GM23338 (cell line): ENCODE measurements around the gene MRTFA. TPM values are rescaled to one million over a fixed set of nuclear protein-coding genes. Genes with fewer than 3 reads are reported as not detected.

Source experiments
- ATAC-seq: fragments of 200-7000 bp; cut with Tn5 transposase; 3 replicates; pipeline ENCODE4 v1.9.1; 2020
- DNase-seq: peaks from one replicate; pipeline ENCODE4 v3.0.0-alpha.2; 2015; ENCODE audit warnings: low spot score
- H2AFZ ChIP-seq: fragments of 200-600 bp; sonication (generic); 2 replicates; pipeline ENCODE4 v1.8.0; 2016; ENCODE audit warnings: antibody characterized with exemption, mild to moderate bottlenecking, moderate library complexity
- H3F3A ChIP-seq: fragments of 200-600 bp; sonication (generic); replicated peaks from 2 replicates; pipeline ENCODE4 v1.8.0; 2017; ENCODE audit warnings: antibody characterized with exemption, mixed run types, low read depth
- H3K27ac ChIP-seq: fragments of 200-600 bp; sonication (generic); 2 replicates; pipeline ENCODE4 v1.6.1; 2016; ENCODE audit warnings: low read depth
- H3K27me3 ChIP-seq: fragments of 200-600 bp; sonication (generic); 2 replicates; pipeline ENCODE4 v1.8.0; 2016; ENCODE audit warnings: mild to moderate bottlenecking, mixed run types, moderate library complexity; ENCODE audit not compliant: insufficient read depth
- H3K36me3 ChIP-seq: fragments of 200-600 bp; sonication (generic); 2 replicates; pipeline ENCODE4 v1.8.0; 2016; ENCODE audit warnings: mild to moderate bottlenecking; ENCODE audit not compliant: insufficient read depth
- H3K4me1 ChIP-seq: fragments of 200-600 bp; sonication (generic); 2 replicates; pipeline ENCODE4 v1.8.0; 2016; ENCODE audit warnings: mild to moderate bottlenecking, moderate library complexity; ENCODE audit not compliant: insufficient read depth
- H3K4me2 ChIP-seq: fragments of 200-600 bp; sonication (generic); 2 replicates; pipeline ENCODE4 v1.7.1; 2017; ENCODE audit warnings: mixed run types
- H3K4me3 ChIP-seq: fragments of 200-600 bp; sonication (generic); 2 replicates; pipeline ENCODE4 v1.6.1; 2016; ENCODE audit warnings: mixed run types
- H3K79me2 ChIP-seq: fragments of 200-600 bp; sonication (generic); replicated peaks from 2 replicates; pipeline ENCODE4 v1.8.0; 2017; ENCODE audit warnings: mild to moderate bottlenecking; ENCODE audit not compliant: insufficient read depth
- H3K9me2 ChIP-seq: fragments of 200-600 bp; sonication (generic); 2 replicates; pipeline ENCODE4 v1.8.0; 2017; ENCODE audit not compliant: insufficient read depth
- H4K20me1 ChIP-seq: fragments of 200-600 bp; sonication (generic); replicated peaks from 2 replicates; pipeline ENCODE4 v1.8.0; 2017; ENCODE audit warnings: mild to moderate bottlenecking; ENCODE audit not compliant: insufficient read depth
- H3K27ac Mint-ChIP-seq: 2 replicates; pipeline ENCODE4 v1.8.0; 2020; ENCODE audit warnings: inconsistent platforms, mild to moderate bottlenecking, moderate library complexity, mixed read lengths
- H3K27me3 Mint-ChIP-seq: 3 replicates; pipeline ENCODE4 v1.8.0; 2022; ENCODE audit warnings: low read depth, mild to moderate bottlenecking, moderate library complexity, mixed read lengths, inconsistent platforms; ENCODE audit not compliant: insufficient read depth, poor library complexity
- H3K36me3 Mint-ChIP-seq: 3 replicates; pipeline ENCODE4 v1.8.0; 2021; ENCODE audit warnings: low read depth, mild to moderate bottlenecking, inconsistent platforms, moderate library complexity, mixed read lengths
- H3K4me1 Mint-ChIP-seq: 3 replicates; pipeline ENCODE4 v1.8.0; 2020; ENCODE audit warnings: mild to moderate bottlenecking, inconsistent platforms, mixed read lengths
- H3K4me3 Mint-ChIP-seq: 3 replicates; pipeline ENCODE4 v1.8.0; 2021; ENCODE audit warnings: moderate library complexity, mild to moderate bottlenecking, inconsistent platforms, mixed read lengths
- H3K9me3 Mint-ChIP-seq: 3 replicates; pipeline ENCODE4 v1.8.0; 2020; ENCODE audit warnings: moderate library complexity, mild to moderate bottlenecking, inconsistent platforms, mixed read lengths
- CREB1 ChIP-seq: fragments of 250-450 bp; sonication (Bioruptor Pico); IDR thresholded peaks from 2 replicates; pipeline ENCODE4 v1.5.0; 2020; ENCODE audit warnings: low read depth, mild to moderate bottlenecking, moderate library complexity
- EZH2phosphoT487 ChIP-seq: fragments of 200-600 bp; sonication (generic); IDR thresholded peaks from one replicate; pipeline ENCODE4 v1.8.1; 2018; ENCODE audit warnings: antibody characterized with exemption; ENCODE audit not compliant: unreplicated experiment
- JUNB ChIP-seq: IDR thresholded peaks from one replicate; pipeline ENCODE4 v1.6.1; 2016; ENCODE audit warnings: antibody characterized with exemption; ENCODE audit not compliant: unreplicated experiment
- NANOG ChIP-seq: IDR thresholded peaks from 2 replicates; pipeline ENCODE4 v1.6.1; 2016; ENCODE audit warnings: antibody characterized with exemption, borderline replicate concordance
- POLR2AphosphoS5 ChIP-seq: IDR thresholded peaks from 2 replicates; pipeline ENCODE4 v1.6.1; 2016; ENCODE audit warnings: antibody characterized with exemption, low read depth
- STAT1 ChIP-seq: IDR thresholded peaks from one replicate; pipeline ENCODE4 v1.6.1; 2016; ENCODE audit warnings: antibody characterized with exemption; ENCODE audit not compliant: unreplicated experiment
- ZNF114 ChIP-seq: fragments of 250-450 bp; sonication (Bioruptor Pico); IDR thresholded peaks from 2 replicates; pipeline ENCODE4 v1.5.0; 2020; ENCODE audit warnings: mild to moderate bottlenecking, moderate library complexity
- ZNF331 ChIP-seq: fragments of 250-450 bp; sonication (Bioruptor Pico); IDR thresholded peaks from 2 replicates; pipeline ENCODE4 v1.5.0; 2020; ENCODE audit warnings: low read depth, mild to moderate bottlenecking, moderate library complexity
- polyA plus RNA-seq: library from polyadenylated mRNA; unstranded; fragments of >200 nt; fragmentation: Nextera tagmentation; extraction: Ambion mirVana; gene quantifications from 2 replicates; pipeline ENCODE4 v1.2.1, GENCODE V29; 2016
- total RNA-seq: library from RNA; depleted of rRNA; stranded (reverse); fragments of >200 nt; shearing (Covaris generic); gene quantifications from 2 replicates; pipeline ENCODE4 v1.2.3, GENCODE V29; 2014
- TF ChIP-seq, protein P1 (sequence below): IDR thresholded peaks from 2 replicates; pipeline ENCODE4 v1.6.1; 2016; ENCODE audit warnings: antibody characterized with exemption
- TF ChIP-seq, protein P2 (sequence below): IDR thresholded peaks from one replicate; pipeline ENCODE4 v1.6.1; 2018; ENCODE audit warnings: antibody characterized with exemption; ENCODE audit not compliant: unreplicated experiment
- TF ChIP-seq, protein P3 (sequence below), 2 experiments: fragments of 200-600 bp in 1 of 2; sonication (generic) in 1 of 2; conservative IDR thresholded peaks; 2 replicates each; pipeline versions ENCODE4 v1.5.1 to v1.6.1; 2016 to 2017; ENCODE audit warnings: antibody characterized with exemption in 2 of 2, low read depth in 2 of 2, mild to moderate bottlenecking in 2 of 2, moderate library complexity in 1 of 2

MRTFA gene
- total and polyA plus RNA-seq, 2 experiments from 2014 or later, result 18.1 to 92.4 TPM

DNA sequence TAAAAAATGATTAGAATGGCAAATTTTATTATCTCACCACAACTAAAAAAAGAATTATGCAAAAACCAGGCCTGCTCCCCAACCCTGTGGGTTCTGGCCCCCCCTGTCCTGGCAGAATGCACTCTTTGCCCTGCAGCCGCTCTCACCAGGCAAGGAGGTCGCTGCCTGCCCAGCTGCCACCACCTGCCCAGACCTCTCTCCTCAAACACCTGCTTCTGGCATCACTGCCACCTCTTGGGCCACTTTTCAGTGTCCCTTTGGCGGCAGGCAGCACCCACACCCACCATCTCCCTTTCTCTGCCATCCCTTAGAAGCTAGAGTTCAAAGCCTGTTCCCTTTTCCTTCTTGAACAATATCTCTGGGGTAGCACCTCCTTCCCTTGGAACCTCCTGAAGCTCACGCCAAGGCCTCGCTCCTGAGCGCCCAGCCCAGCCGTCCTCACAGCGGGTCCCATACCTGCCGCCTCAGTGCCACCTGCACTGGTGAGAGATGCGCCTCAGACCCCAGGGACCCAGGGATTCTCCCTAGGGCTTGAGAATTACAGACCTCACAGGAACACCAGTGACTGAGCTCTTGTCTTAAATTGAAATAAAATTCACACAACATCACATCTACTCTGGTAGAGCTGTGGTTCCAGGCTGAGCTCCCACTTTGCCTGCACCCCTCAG, 221.5 kb downstream of the MRTFA start:
- H3K27ac ChIP-seq, result no peak overlapping the region
- 0 out of 2 replicates have a peak, but pooled peaks cover 4% of the 10 kb centered on the region for H4K20me1 ChIP-seq
- no peaks in the 10 kb centered on the region for H3K4me1 ChIP-seq
- no peak overlapping the region for H3K4me3 ChIP-seq
- DNase-seq, result no peak
- H3K36me3 ChIP-seq, result peaks cover 7% of the 10 kb centered on the region; the same call in 1 of the 2 replicates
- Mint-ChIP-seq H3K9me3 (peaks cover 2% of the 10 kb centered on the region; the same call in 2 of the 3 replicates), H3K4me3 (no peak overlapping the region), H3K36me3 (peaks cover 17% of the 10 kb centered on the region), H3K27me3 (peaks cover 6% of the 10 kb centered on the region), H3K27ac (no peak overlapping the region; the same call in 1 of the 2 replicates), H3K4me1 (no peaks in the 10 kb centered on the region)
- no peaks in the 10 kb centered on the region for H3K9me2 ChIP-seq
- no peak for TF ChIP-seq CREB1 (CRISPR knock-in tag)
- no peak for TF ChIP-seq ZNF331 (CRISPR knock-in tag)
- TF ChIP-seq, protein P1, sequence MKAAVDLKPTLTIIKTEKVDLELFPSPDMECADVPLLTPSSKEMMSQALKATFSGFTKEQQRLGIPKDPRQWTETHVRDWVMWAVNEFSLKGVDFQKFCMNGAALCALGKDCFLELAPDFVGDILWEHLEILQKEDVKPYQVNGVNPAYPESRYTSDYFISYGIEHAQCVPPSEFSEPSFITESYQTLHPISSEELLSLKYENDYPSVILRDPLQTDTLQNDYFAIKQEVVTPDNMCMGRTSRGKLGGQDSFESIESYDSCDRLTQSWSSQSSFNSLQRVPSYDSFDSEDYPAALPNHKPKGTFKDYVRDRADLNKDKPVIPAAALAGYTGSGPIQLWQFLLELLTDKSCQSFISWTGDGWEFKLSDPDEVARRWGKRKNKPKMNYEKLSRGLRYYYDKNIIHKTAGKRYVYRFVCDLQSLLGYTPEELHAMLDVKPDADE, result no peak
- TF ChIP-seq, protein P2, sequence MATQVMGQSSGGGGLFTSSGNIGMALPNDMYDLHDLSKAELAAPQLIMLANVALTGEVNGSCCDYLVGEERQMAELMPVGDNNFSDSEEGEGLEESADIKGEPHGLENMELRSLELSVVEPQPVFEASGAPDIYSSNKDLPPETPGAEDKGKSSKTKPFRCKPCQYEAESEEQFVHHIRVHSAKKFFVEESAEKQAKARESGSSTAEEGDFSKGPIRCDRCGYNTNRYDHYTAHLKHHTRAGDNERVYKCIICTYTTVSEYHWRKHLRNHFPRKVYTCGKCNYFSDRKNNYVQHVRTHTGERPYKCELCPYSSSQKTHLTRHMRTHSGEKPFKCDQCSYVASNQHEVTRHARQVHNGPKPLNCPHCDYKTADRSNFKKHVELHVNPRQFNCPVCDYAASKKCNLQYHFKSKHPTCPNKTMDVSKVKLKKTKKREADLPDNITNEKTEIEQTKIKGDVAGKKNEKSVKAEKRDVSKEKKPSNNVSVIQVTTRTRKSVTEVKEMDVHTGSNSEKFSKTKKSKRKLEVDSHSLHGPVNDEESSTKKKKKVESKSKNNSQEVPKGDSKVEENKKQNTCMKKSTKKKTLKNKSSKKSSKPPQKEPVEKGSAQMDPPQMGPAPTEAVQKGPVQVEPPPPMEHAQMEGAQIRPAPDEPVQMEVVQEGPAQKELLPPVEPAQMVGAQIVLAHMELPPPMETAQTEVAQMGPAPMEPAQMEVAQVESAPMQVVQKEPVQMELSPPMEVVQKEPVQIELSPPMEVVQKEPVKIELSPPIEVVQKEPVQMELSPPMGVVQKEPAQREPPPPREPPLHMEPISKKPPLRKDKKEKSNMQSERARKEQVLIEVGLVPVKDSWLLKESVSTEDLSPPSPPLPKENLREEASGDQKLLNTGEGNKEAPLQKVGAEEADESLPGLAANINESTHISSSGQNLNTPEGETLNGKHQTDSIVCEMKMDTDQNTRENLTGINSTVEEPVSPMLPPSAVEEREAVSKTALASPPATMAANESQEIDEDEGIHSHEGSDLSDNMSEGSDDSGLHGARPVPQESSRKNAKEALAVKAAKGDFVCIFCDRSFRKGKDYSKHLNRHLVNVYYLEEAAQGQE, result no peak
- TF ChIP-seq POLR2AphosphoS5, result no peak
- no peak for TF ChIP-seq STAT1
- TF ChIP-seq ZNF114 (CRISPR knock-in tag), result no peak
- no peak for TF ChIP-seq JUNB
- no peak for ATAC-seq
- H3K79me2 ChIP-seq, result no peaks in the 10 kb centered on the region
- H3F3A ChIP-seq, result no peaks in the 10 kb centered on the region
- H2AFZ ChIP-seq, result no peak overlapping the region
- no peak overlapping the region for H3K4me2 ChIP-seq
- no peaks in the 10 kb centered on the region for H3K27me3 ChIP-seq

DNA sequence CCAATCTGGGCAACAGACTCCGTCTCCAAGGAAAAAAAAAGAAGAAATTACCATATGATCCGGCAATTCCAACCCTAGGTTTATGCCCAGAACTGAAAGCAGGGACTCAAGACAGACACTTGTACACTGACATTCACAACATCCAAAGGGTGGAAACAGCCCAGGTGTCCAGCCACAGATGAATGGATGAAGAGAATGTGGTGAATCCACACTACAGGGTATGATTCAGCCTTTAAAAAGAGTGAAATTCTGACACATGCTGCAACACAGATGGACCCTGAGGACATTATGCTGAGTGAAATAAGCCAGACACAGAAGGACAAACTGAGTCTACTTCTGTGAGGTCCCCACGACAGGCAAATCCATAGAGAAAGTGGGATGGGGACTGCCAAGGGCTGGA, 222.2 kb downstream of the MRTFA start:
- H3K27ac Mint-ChIP-seq, result no peak overlapping the region; the same call in 1 of the 2 replicates
- no peak for ATAC-seq
- peaks cover 11% of the 10 kb centered on the region for H3K36me3 Mint-ChIP-seq
- Histone ChIP-seq H4K20me1 (0 out of 2 replicates have a peak, but pooled peaks cover 2% of the 10 kb centered on the region), H3F3A (no peaks in the 10 kb centered on the region), H3K4me1 (no peaks in the 10 kb centered on the region), H3K4me3 (no peak overlapping the region), H3K4me2 (no peak overlapping the region), H3K27ac (no peak overlapping the region), H2AFZ (no peak overlapping the region), H3K79me2 (no peaks in the 10 kb centered on the region), H3K36me3 (peaks cover 7% of the 10 kb centered on the region; the same call in 1 of the 2 replicates), H3K27me3 (no peaks in the 10 kb centered on the region), H3K9me2 (no peaks in the 10 kb centered on the region)
- peaks cover 6% of the 10 kb centered on the region for H3K27me3 Mint-ChIP-seq
- peaks cover 2% of the 10 kb centered on the region; the same call in 2 of the 3 replicates for H3K9me3 Mint-ChIP-seq
- H3K4me1 Mint-ChIP-seq, result no peaks in the 10 kb centered on the region
- no peak for DNase-seq
- H3K4me3 Mint-ChIP-seq, result no peak overlapping the region
- TF ChIP-seq, protein P1, result no peak
- TF ChIP-seq JUNB (no peak), EZH2phosphoT487 (no peak), NANOG (no peak), ZNF331 (CRISPR knock-in tag) (no peak), POLR2AphosphoS5 (no peak), STAT1 (no peak)
- TF ChIP-seq, protein P3, sequence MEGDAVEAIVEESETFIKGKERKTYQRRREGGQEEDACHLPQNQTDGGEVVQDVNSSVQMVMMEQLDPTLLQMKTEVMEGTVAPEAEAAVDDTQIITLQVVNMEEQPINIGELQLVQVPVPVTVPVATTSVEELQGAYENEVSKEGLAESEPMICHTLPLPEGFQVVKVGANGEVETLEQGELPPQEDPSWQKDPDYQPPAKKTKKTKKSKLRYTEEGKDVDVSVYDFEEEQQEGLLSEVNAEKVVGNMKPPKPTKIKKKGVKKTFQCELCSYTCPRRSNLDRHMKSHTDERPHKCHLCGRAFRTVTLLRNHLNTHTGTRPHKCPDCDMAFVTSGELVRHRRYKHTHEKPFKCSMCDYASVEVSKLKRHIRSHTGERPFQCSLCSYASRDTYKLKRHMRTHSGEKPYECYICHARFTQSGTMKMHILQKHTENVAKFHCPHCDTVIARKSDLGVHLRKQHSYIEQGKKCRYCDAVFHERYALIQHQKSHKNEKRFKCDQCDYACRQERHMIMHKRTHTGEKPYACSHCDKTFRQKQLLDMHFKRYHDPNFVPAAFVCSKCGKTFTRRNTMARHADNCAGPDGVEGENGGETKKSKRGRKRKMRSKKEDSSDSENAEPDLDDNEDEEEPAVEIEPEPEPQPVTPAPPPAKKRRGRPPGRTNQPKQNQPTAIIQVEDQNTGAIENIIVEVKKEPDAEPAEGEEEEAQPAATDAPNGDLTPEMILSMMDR (conservative IDR thresholded peaks at IDR 0.05; ENCODE audit: low read depth in 2 of 2), result no peak
